ENCODE data around the gene BRICD5.

The BRICD5 gene

GRCh38 chr16:2196981-2197511 is 13.6 kb downstream of the BRICD5 start:
- DNase-seq = no peak

GRCh38 chr16:2196162-2196980 is 14.3 kb downstream of the BRICD5 start, which contains the start of gene CASKIN1:
Gene CASKIN1 (minus strand): TSS chr16:2196605. CDS start chr16:2196432, 173 bp downstream.
- no peak for DNase-seq

GRCh38 chr16:2195322-2196161 is 15.1 kb downstream of the BRICD5 start:
- DNase-seq = no peak

- DNase-seq = no peak
Observed at GRCh38 chr16:2194852-2195321, 15.8 kb downstream of the BRICD5 start.

GRCh38 chr16:2194166-2194834 is 16.4 kb downstream of the BRICD5 start:
- no peak for DNase-seq

- no peak for DNase-seq
Observed at GRCh38 chr16:2191446-2191706, 19.3 kb downstream of the BRICD5 start.

- DNase-seq = no peak
Observed at GRCh38 chr16:2190659-2191445, 19.8 kb downstream of the BRICD5 start.

- no peak for DNase-seq
Observed at GRCh38 chr16:2190002-2190658, 20.5 kb downstream of the BRICD5 start.

- DNase-seq = no peak
Observed at GRCh38 chr16:2189252-2189893, 21.3 kb downstream of the BRICD5 start.

GRCh38 chr16:2188395-2188794 is 22.3 kb downstream of the BRICD5 start:
- no peak for DNase-seq

GRCh38 chr16:2187212-2187611 is 23.5 kb downstream of the BRICD5 start:
- no peak for DNase-seq

GRCh38 chr16:2186505-2186904 is 24.2 kb downstream of the BRICD5 start:
- DNase-seq = no peak

GRCh38 chr16:2186064-2186463 is 24.6 kb downstream of the BRICD5 start:
- DNase-seq = no peak

- DNase-seq = no peak
Observed at GRCh38 chr16:2184962-2185361, 25.7 kb downstream of the BRICD5 start.

GRCh38 chr16:2184346-2184745 is 26.3 kb downstream of the BRICD5 start:
- no peak for DNase-seq

GRCh38 chr16:2183671-2184070 is 27.0 kb downstream of the BRICD5 start:
- DNase-seq = no peak

GRCh38 chr16:2181952-2182351 is 28.7 kb downstream of the BRICD5 start:
- no peak for DNase-seq

GRCh38 chr16:2180962-2181923 is 29.4 kb downstream of the BRICD5 start:
- no peak for DNase-seq

GRCh38 chr16:2180461-2180860 is 30.2 kb downstream of the BRICD5 start:
- DNase-seq = no peak

- DNase-seq = no peak
Observed at GRCh38 chr16:2179576-2179975, 31.1 kb downstream of the BRICD5 start.
